Measurements from ENCODE around the gene TMPRSS11A.

TMPRSS11A gene

GRCh38 chr4:67869580-67870190 is 93.6 kb downstream of the TMPRSS11A start:
- peaks cover 3% of the 10 kb centered on the region for H3K4me1 ChIP-seq (ENCODE audit: low read length)
- no peak overlapping the region for H3K9ac ChIP-seq (ENCODE audit: low read length)
- no peaks in the 10 kb centered on the region for H3K9me3 ChIP-seq (ENCODE audit: insufficient read depth, low read length)
- no peaks in the 10 kb centered on the region for H4K20me1 ChIP-seq (ENCODE audit: insufficient read depth, low read length)
- H3K79me2 ChIP-seq (ENCODE audit: low read length): no peaks in the 10 kb centered on the region
- no peaks in the 10 kb centered on the region for H3K36me3 ChIP-seq (replicated peaks; ENCODE audit: low read depth, low read length)
- TF ChIP-seq EZH2phosphoT487 (IDR thresholded peaks at IDR 0.05; ENCODE audit: low read depth) (no peak), CTCF (IDR thresholded peaks at IDR 0.05; ENCODE audit: low read depth, low read length) (no peak)
- H3K27me3 ChIP-seq (ENCODE audit: low read depth, low read length): no peaks in the 10 kb centered on the region
- H2AFZ ChIP-seq (ENCODE audit: low read depth, low read length): no peak overlapping the region
- no peak overlapping the region for H3K27ac ChIP-seq (ENCODE audit: low read length)
- no peak overlapping the region for H3K4me2 ChIP-seq (ENCODE audit: low read length)
- no peak overlapping the region for H3K4me3 ChIP-seq (ENCODE audit: low read length)

- Histone ChIP-seq H3K27ac (ENCODE audit: low read length) (no peak overlapping the region), H3K9ac (ENCODE audit: low read length) (no peak overlapping the region), H3K79me2 (ENCODE audit: low read length) (no peaks in the 10 kb centered on the region), H3K36me3 (replicated peaks; ENCODE audit: low read depth, low read length) (no peaks in the 10 kb centered on the region), H3K4me3 (ENCODE audit: low read length) (no peak overlapping the region), H3K27me3 (ENCODE audit: low read depth, low read length) (no peaks in the 10 kb centered on the region), H4K20me1 (ENCODE audit: insufficient read depth, low read length) (no peaks in the 10 kb centered on the region), H3K4me1 (ENCODE audit: low read length) (peaks cover 9% of the 10 kb centered on the region), H3K4me2 (ENCODE audit: low read length) (peak overlapping the region; percentile 40), H2AFZ (ENCODE audit: low read depth, low read length) (no peak overlapping the region; the same call in 1 of the 2 replicates), H3K9me3 (ENCODE audit: insufficient read depth, low read length) (no peaks in the 10 kb centered on the region)
- TF ChIP-seq EZH2phosphoT487 (IDR thresholded peaks at IDR 0.05; ENCODE audit: low read depth) (no peak), CTCF (IDR thresholded peaks at IDR 0.05; ENCODE audit: low read depth, low read length) (no peak)
Observed at GRCh38 chr4:67861513-67861912, 101.8 kb downstream of the TMPRSS11A start.
